ENCODE results near the gene BLNK. TPM values are rescaled to one million over a fixed set of nuclear protein-coding genes. Genes with fewer than 3 reads are reported as not detected.
"Not testable (repeated sequence)": the region's sequence is repeated elsewhere in the genome, so short reads cannot be mapped to it uniquely, and the experiment has no call there.

Gene BLNK
- total RNA-seq, 4 donors from 2014 or later = 0.24 to 0.29 TPM; not detected in 2

DNA sequence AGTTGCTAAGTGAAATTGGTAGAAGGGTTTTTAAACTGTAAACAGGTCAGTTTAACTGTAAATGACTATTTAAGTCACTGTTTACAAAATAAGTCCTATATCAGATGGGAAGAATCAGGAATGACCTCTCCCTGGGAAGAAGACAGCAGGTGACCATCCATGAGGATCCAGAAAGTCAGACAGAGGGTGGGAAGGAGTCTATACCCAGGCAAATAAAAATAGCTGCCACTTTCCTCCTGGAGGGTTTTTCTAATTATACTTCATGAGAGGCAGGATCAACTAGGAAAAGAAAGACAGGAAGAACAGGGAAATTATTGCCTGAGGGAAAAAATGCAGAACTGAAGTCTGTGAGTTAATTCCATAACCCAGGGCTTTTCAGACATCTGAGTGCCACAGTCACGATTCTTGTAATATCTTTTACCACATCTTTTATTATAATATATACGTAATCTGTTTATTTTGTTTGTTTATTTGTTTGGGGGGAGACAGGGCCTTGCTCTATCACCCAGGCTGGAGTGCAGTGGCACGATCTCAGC lies 39.9 kb upstream of the BLNK start:
- H3K27ac ChIP-seq = no peak overlapping the region
- no peaks in the 10 kb centered on the region for H3K36me3 ChIP-seq
- in situ Hi-C loops (cut with MboI; ENCODE audit: low sequenced_read_pairs in 4 of 4) = no loop called here
- DNase-seq (no peak), ATAC-seq (no peak)
- H3K4me1 ChIP-seq = no peaks in the 10 kb centered on the region
- H3K9me3 ChIP-seq = no peaks in the 10 kb centered on the region
- H3K27me3 ChIP-seq = no peaks in the 10 kb centered on the region
- no peak for TF ChIP-seq POLR2A (IDR thresholded peaks at IDR 0.05)
- TF ChIP-seq CTCF (IDR thresholded peaks at IDR 0.05 in 4 of 5, conservative IDR thresholded peaks at IDR 0.05 in 1 of 5) = no peak
- no peak overlapping the region for H3K4me3 ChIP-seq
- intact Hi-C loops (cut with DNase I; ENCODE audit: low total_unique reads) = no loop called here

GRCh38 chr10:96310321-96310669 lies 38.9 kb upstream of the BLNK start:
- H3K27me3 ChIP-seq = no peaks in the 10 kb centered on the region
- H3K36me3 ChIP-seq = no peaks in the 10 kb centered on the region
- ATAC-seq (no peak), DNase-seq (no peak)
- TF ChIP-seq CTCF (IDR thresholded peaks at IDR 0.05 in 4 of 5, conservative IDR thresholded peaks at IDR 0.05 in 1 of 5) (no peak), POLR2A (IDR thresholded peaks at IDR 0.05) (no peak)
- H3K9me3 ChIP-seq = no peaks in the 10 kb centered on the region
- H3K4me1 ChIP-seq = no peaks in the 10 kb centered on the region
- no peak overlapping the region for H3K4me3 ChIP-seq
- intact Hi-C loops (cut with DNase I; ENCODE audit: low total_unique reads) (no loop called here), in situ Hi-C loops (cut with MboI; ENCODE audit: low sequenced_read_pairs in 4 of 4) (no loop called here)
- no peak overlapping the region for H3K27ac ChIP-seq

GRCh38 chr10:96309628-96310320 lies 38.4 kb upstream of the BLNK start:
- Histone ChIP-seq H3K27me3 (no peaks in the 10 kb centered on the region), H3K27ac (no peak overlapping the region), H3K9me3 (no peaks in the 10 kb centered on the region), H3K4me1 (no peaks in the 10 kb centered on the region), H3K36me3 (no peaks in the 10 kb centered on the region), H3K4me3 (no peak overlapping the region)
- intact Hi-C loops (cut with DNase I; ENCODE audit: low total_unique reads) = no loop called here
- DNase-seq (no peak), ATAC-seq (no peak)
- in situ Hi-C loops (cut with MboI; ENCODE audit: low sequenced_read_pairs in 4 of 4) = no loop called here
- no peak for TF ChIP-seq CTCF (IDR thresholded peaks at IDR 0.05 in 4 of 5, conservative IDR thresholded peaks at IDR 0.05 in 1 of 5)
- no peak for TF ChIP-seq POLR2A (IDR thresholded peaks at IDR 0.05)

DNA sequence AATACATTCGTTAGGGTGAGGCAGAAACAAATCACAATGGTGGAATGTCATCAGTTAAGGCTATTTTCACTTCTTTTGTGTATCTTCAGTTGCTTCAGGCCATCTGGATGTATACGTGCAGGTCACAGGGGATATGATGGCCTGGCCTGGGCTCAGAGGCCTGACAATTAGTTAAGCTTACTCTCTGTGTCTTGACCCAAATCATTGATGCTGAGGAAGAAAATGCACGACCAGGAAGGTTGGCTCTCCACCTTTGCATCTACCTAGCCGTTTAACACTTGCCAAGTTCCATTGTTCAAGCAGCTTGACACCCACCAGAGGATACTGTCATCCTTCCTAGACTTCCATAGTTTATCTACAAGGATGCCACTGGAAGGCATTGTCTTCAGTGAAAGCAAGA lies 37.5 kb upstream of the BLNK start:
- H3K9me3 ChIP-seq; in situ Hi-C loops (cut with MboI; ENCODE audit: low sequenced_read_pairs in 4 of 4); H3K4me1 ChIP-seq; DNase-seq; H3K27me3 ChIP-seq; H3K27ac ChIP-seq; ATAC-seq; H3K36me3 ChIP-seq; intact Hi-C loops (cut with DNase I; ENCODE audit: low total_unique reads); H3K4me3 ChIP-seq: not testable (repeated sequence)

DNA sequence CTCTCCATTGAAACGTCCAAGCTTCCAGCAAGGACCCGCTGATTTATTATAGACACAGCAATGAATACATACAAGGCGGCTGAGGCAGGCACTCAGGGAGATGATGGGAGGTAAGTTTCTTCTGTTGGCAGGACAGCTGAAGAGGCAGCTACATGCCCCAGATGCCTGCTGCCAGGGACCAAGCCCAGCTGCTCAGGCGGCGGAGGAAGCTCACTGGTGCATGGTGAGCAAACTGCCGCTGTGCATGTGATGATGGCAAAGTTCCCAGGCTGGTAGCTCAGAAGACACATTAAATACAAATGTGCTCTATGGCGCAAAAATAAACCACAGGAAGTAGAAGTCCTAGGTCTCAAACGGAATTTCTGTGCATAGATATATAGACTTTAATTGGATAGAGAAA lies 35.1 kb upstream of the BLNK start:
- no peaks in the 10 kb centered on the region for H3K4me1 ChIP-seq
- ATAC-seq (peak; percentile 46 to 50), DNase-seq (peak; percentile 41 to 57)
- H3K9me3 ChIP-seq = no peaks in the 10 kb centered on the region
- no peaks in the 10 kb centered on the region for H3K36me3 ChIP-seq
- in situ Hi-C loops (cut with MboI; ENCODE audit: low sequenced_read_pairs in 4 of 4) = no loop called here
- H3K4me3 ChIP-seq = no peak overlapping the region
- intact Hi-C loops (cut with DNase I; ENCODE audit: low total_unique reads) = no loop called here
- TF ChIP-seq CTCF (IDR thresholded peaks at IDR 0.05 in 4 of 5, conservative IDR thresholded peaks at IDR 0.05 in 1 of 5) (no peak), POLR2A (IDR thresholded peaks at IDR 0.05) (no peak)
- H3K27ac ChIP-seq = no peak overlapping the region
- H3K27me3 ChIP-seq = peaks cover 0 to 2% (median 0%) of the 10 kb centered on the region in 3 donors
